K562 (cell line): Measurements from ENCODE around the gene MMD2.

Experiments used
- BCL6 ChIP-seq: fragments of 250-450 bp; sonication (Bioruptor Pico); IDR thresholded peaks from 2 replicates; pipeline ENCODE4 v1.4.0; 2020
- CEBPB ChIP-seq: fragments of 450-650 bp; IDR thresholded peaks from 2 replicates; pipeline ENCODE4 v1.6.1; 2016; ENCODE audit warnings: missing genetic modification characterization, missing compliant biosample characterization
- CTCF ChIP-seq, 3 experiments: IDR thresholded peaks in 2 of 3; conservative IDR thresholded peaks in 1 of 3; 2 replicates each; pipeline ENCODE4 v1.5.1; 2011 to 2012; ENCODE audit warnings: low read length in 3 of 3, mild to moderate bottlenecking in 3 of 3, control low read depth in 2 of 3, improper control_type of control experiment in 1 of 3, inconsistent platforms in 1 of 3, low read depth in 1 of 3, mixed read lengths in 1 of 3, moderate library complexity in 1 of 3; ENCODE audit not compliant: insufficient read depth in 2 of 3
- ELF1 ChIP-seq: fragments of 200-800 bp; sonication (Bioruptor generic); IDR thresholded peaks from 2 replicates; pipeline ENCODE4 v1.6.1; 2016; ENCODE audit warnings: missing genetic modification characterization, missing compliant biosample characterization
- MTA1 ChIP-seq: fragments of 450-650 bp; IDR thresholded peaks from 2 replicates; pipeline ENCODE4 v1.6.1; 2017; ENCODE audit warnings: borderline replicate concordance
- RAD21 ChIP-seq, 2 experiments: fragments of 250-450 bp in 1 of 2; fragments of 450-650 bp in 1 of 2; sonication (Bioruptor Pico) in 1 of 2; formaldehyde crosslinking in 1 of 2; IDR thresholded peaks in 1 of 2; conservative IDR thresholded peaks in 1 of 2; 2 replicates each; pipeline versions ENCODE4 v1.4.0 to v1.8.0; 2020 to 2022; ENCODE audit warnings: mild to moderate bottlenecking in 2 of 2, moderate library complexity in 1 of 2
- TARDBP ChIP-seq: fragments of 450-650 bp; IDR thresholded peaks from 2 replicates; pipeline ENCODE4 v1.6.1; 2016
- TRIM28 ChIP-seq: fragments of 450-650 bp; IDR thresholded peaks from 2 replicates; pipeline ENCODE4 v1.6.1; 2017
- USF1 ChIP-seq: sonication (generic); formaldehyde crosslinking; IDR thresholded peaks from 2 replicates; pipeline ENCODE4 v1.9.0; 2022; ENCODE audit warnings: mild to moderate bottlenecking, missing genetic modification reagents
- ZBTB7A ChIP-seq: IDR thresholded peaks from 2 replicates; pipeline ENCODE4 v1.6.1; 2011; ENCODE audit warnings: low read depth, mild to moderate bottlenecking, low read length, moderate library complexity, borderline replicate concordance; ENCODE audit not compliant: control insufficient read depth
- ZNF277 ChIP-seq: fragments of 250-450 bp; sonication (Bioruptor Pico); IDR thresholded peaks from 2 replicates; pipeline ENCODE4 v1.8.0; 2022; ENCODE audit warnings: inconsistent platforms, mild to moderate bottlenecking, moderate library complexity, borderline replicate concordance
- ZSCAN29 ChIP-seq: fragments of 450-650 bp; IDR thresholded peaks from 2 replicates; pipeline ENCODE4 v1.6.1; 2017

- TF ChIP-seq RAD21 (CRISPR knock-in tag; conservative IDR thresholded peaks at IDR 0.05 in 1 of 2, IDR thresholded peaks at IDR 0.05 in 1 of 2) (no peak), CEBPB (tag) (no peak), TRIM28 (no peak), BCL6 (CRISPR knock-in tag) (no peak), ZBTB7A (no peak), CTCF (IDR thresholded peaks at IDR 0.05 in 2 of 3, conservative IDR thresholded peaks at IDR 0.05 in 1 of 3; ENCODE audit: insufficient read depth in 2 of 3, low read depth in 1 of 3, low read length in 3 of 3) (no peak), TARDBP (no peak), ELF1 (no peak), USF1 (CRISPR knock-in tag) (no peak), ZSCAN29 (no peak), ZNF277 (CRISPR knock-in tag) (no peak), MTA1 (no peak)
These were observed 90.5 kb downstream of the MMD2 start for GRCh38 chr7:4868493-4868892.
